HCT116 (cell line): Measurements from ENCODE around the gene SPTLC1. TPM values are rescaled to one million over a fixed set of nuclear protein-coding genes. Genes with fewer than 3 reads are reported as not detected.

Experiments used
- ATAC-seq: fragments of 200-7000 bp; cut with Tn5 transposase; 2 replicates; pipeline ENCODE4 v1.9.1; 2020; ENCODE audit warnings: mild to moderate bottlenecking, moderate library complexity
- BruUV-seq: library from RNA; stranded (reverse); fragments of 400-500 nt; replicated peaks from 2 replicates; lab custom pipeline; 2021; lab: Mats Ljungman, UMichigan
- CTCF ChIA-PET: fragments of 300-600 bp; sonication (Branson Sonifier 250); formaldehyde crosslinking; loops from one replicate; lab custom pipeline; 2021; ENCODE audit warnings: antibody characterized with exemption; lab: Charles Lee
- POLR2A ChIA-PET: fragments of 300-600, 350-600 bp; sonication (Branson Sonifier 250); formaldehyde crosslinking; loops from one replicate; lab custom pipeline; 2021; ENCODE audit warnings: antibody characterized with exemption; lab: Charles Lee
- RAD21 ChIA-PET, 2 experiments: fragments of 300-600 bp; sonication (Branson Sonifier 250); formaldehyde crosslinking; loops; one replicate each; lab custom pipeline; 2023; ENCODE audit warnings: low total read pairs in 2 of 2; ENCODE audit not compliant: uncharacterized antibody in 2 of 2, unreplicated experiment in 2 of 2, low non-redundant PET in 1 of 2; lab: Charles Lee
- DNase-seq: peaks from one replicate; pipeline ENCODE4 v3.0.0-alpha.2; 2010; ENCODE audit warnings: low read depth, low spot score
- H2AFZ ChIP-seq: fragments of 200-600 bp; shearing (Covaris generic), sonication (generic); 2 replicates; pipeline ENCODE4 v1.6.1; 2017; ENCODE audit warnings: low read depth, mixed run types, mixed read lengths, antibody characterized with exemption, low read length; ENCODE audit not compliant: poor library complexity, severe bottlenecking
- H3K27ac ChIP-seq: 2 replicates; pipeline ENCODE4 v1.5.1; 2012; ENCODE audit warnings: low read depth, low read length
- H3K27me3 ChIP-seq: fragments of 200-600 bp; sonication (generic); 2 replicates; pipeline ENCODE4 v1.6.1; 2016; ENCODE audit warnings: mixed run types, low read length, mixed read lengths; ENCODE audit not compliant: insufficient read depth
- H3K36me3 ChIP-seq, 2 experiments: fragments of 200-500 bp in 1 of 2; fragments of 200-600 bp in 1 of 2; sonication (Bioruptor generic) in 1 of 2; sonication (generic) in 1 of 2; 2 replicates each; pipeline versions ENCODE4 v1.5.1 to v1.6.1; 2014 to 2016; ENCODE audit warnings: low read length in 2 of 2, inconsistent platforms in 1 of 2, mixed read lengths in 1 of 2, mixed run types in 1 of 2; ENCODE audit not compliant: insufficient read depth in 2 of 2, control insufficient read depth in 1 of 2
- H3K4me1 ChIP-seq, 2 experiments: fragments of 200-600 bp in 1 of 2; sonication (generic) in 1 of 2; 2 replicates each; pipeline versions ENCODE4 v1.5.1 to v1.6.1; 2012 to 2017; ENCODE audit warnings: low read length in 2 of 2, inconsistent platforms in 1 of 2, mild to moderate bottlenecking in 1 of 2, mixed read lengths in 1 of 2, mixed run types in 1 of 2, moderate library complexity in 1 of 2; ENCODE audit not compliant: insufficient read depth in 2 of 2, control insufficient read depth in 1 of 2
- H3K4me2 ChIP-seq: fragments of 200-600 bp; sonication (generic); 2 replicates; pipeline ENCODE4 v1.6.1; 2017; ENCODE audit warnings: mixed run types, low read length, mixed read lengths
- H3K4me3 ChIP-seq, 2 experiments: fragments of 200-600 bp in 1 of 2; sonication (generic) in 1 of 2; replicated peaks in 1 of 2; 2 replicates each; pipeline ENCODE4 v1.5.1; 2011 to 2016; ENCODE audit warnings: low read length in 2 of 2, control low read depth in 1 of 2, low read depth in 1 of 2, mild to moderate bottlenecking in 1 of 2, mixed read lengths in 1 of 2, mixed run types in 1 of 2
- H3K79me2 ChIP-seq: fragments of 200-600 bp; sonication (generic); 2 replicates; pipeline ENCODE4 v1.6.1; 2017; ENCODE audit warnings: mild to moderate bottlenecking, mixed run types, low read length, moderate library complexity, mixed read lengths; ENCODE audit not compliant: insufficient read depth
- H3K9ac ChIP-seq: fragments of 200-600 bp; sonication (generic); 2 replicates; pipeline ENCODE4 v1.6.1; 2016; ENCODE audit warnings: low read length, mixed read lengths
- H3K9me2 ChIP-seq: fragments of 200-600 bp; sonication (generic), shearing (Covaris generic); 2 replicates; pipeline ENCODE4 v1.6.1; 2017; ENCODE audit warnings: mixed run types, mild to moderate bottlenecking, moderate library complexity; ENCODE audit not compliant: insufficient read depth
- H3K9me3 ChIP-seq, 2 experiments: fragments of 200-500 bp in 1 of 2; fragments of 200-600 bp in 1 of 2; sonication (Bioruptor generic) in 1 of 2; sonication (generic) in 1 of 2; 2 replicates each; pipeline ENCODE4 v1.6.1; 2014 to 2017; ENCODE audit warnings: low read length in 2 of 2, mixed read lengths in 2 of 2, inconsistent platforms in 1 of 2, low read depth in 1 of 2, mild to moderate bottlenecking in 1 of 2, mixed run types in 1 of 2, moderate library complexity in 1 of 2; ENCODE audit not compliant: control insufficient read depth in 1 of 2, insufficient read depth in 1 of 2
- H4K20me1 ChIP-seq: fragments of 200-600 bp; sonication (generic), shearing (Covaris generic); 2 replicates; pipeline ENCODE4 v1.6.1; 2017; ENCODE audit warnings: mixed run types, mild to moderate bottlenecking, moderate library complexity; ENCODE audit not compliant: insufficient read depth
- CEBPB ChIP-seq: IDR thresholded peaks from 2 replicates; pipeline ENCODE4 v1.6.1; 2012; ENCODE audit warnings: low read depth
- EGR1 ChIP-seq: IDR thresholded peaks from 2 replicates; pipeline ENCODE4 v1.6.1; 2012; ENCODE audit warnings: low read depth
- ELF1 ChIP-seq: IDR thresholded peaks from 2 replicates; pipeline ENCODE4 v1.6.1; 2012; ENCODE audit warnings: low read depth, borderline replicate concordance
- EZH2 ChIP-seq: fragments of 200-600 bp; sonication (generic); IDR thresholded peaks from 2 replicates; pipeline ENCODE4 v1.6.1; 2017; ENCODE audit warnings: antibody characterized with exemption, mixed run types
- POLR2A ChIP-seq: IDR thresholded peaks from 2 replicates; pipeline ENCODE4 v1.7.0; 2011; ENCODE audit warnings: borderline replicate concordance; ENCODE audit not compliant: insufficient read depth, insufficient read length; ENCODE audit errors: extremely low read depth
- RAD21 ChIP-seq: IDR thresholded peaks from 2 replicates; pipeline ENCODE4 v1.6.1; 2012; ENCODE audit warnings: low read depth, mild to moderate bottlenecking
- SIN3A ChIP-seq: IDR thresholded peaks from 2 replicates; pipeline ENCODE4 v1.6.1; 2012; ENCODE audit warnings: low read depth
- SP1 ChIP-seq: IDR thresholded peaks from 2 replicates; pipeline ENCODE4 v1.6.1; 2012; ENCODE audit warnings: low read depth
- TCF7L2 ChIP-seq: IDR thresholded peaks from 2 replicates; pipeline ENCODE4 v1.7.0; 2011; ENCODE audit warnings: borderline replicate concordance, inconsistent platforms; ENCODE audit not compliant: insufficient read depth, insufficient read length; ENCODE audit errors: extremely low read depth
- ZNF274 ChIP-seq: fragments of 200-500 bp; sonication (Bioruptor generic); IDR thresholded peaks from 2 replicates; pipeline ENCODE4 v1.6.1; 2014; ENCODE audit warnings: mild to moderate bottlenecking, low read depth, low read length, inconsistent platforms
- intact Hi-C: fragments of 100-400 bp; cut with micrococcal nuclease; formaldehyde crosslinking; loops from 2 replicates; pipeline ENCODE4 v1.10.0; 2022
- total RNA-seq: library from RNA; stranded (reverse); gene quantifications from one replicate; pipeline ENCODE4 v1.2.1, GENCODE V29; 2021; ENCODE audit not compliant: unreplicated experiment
- TF ChIP-seq, protein P1 (sequence below), 3 experiments: fragments of 200-600 bp in 1 of 3; sonication (generic) in 1 of 3; IDR thresholded peaks in 2 of 3; conservative IDR thresholded peaks in 1 of 3; 2 replicates each; pipeline ENCODE4 v1.5.1; 2012 to 2017; ENCODE audit warnings: low read depth in 2 of 3, low read length in 2 of 3, antibody characterized with exemption in 1 of 3, borderline replicate concordance in 1 of 3, control low read depth in 1 of 3, mild to moderate bottlenecking in 1 of 3, mixed read lengths in 1 of 3, mixed run types in 1 of 3, moderate library complexity in 1 of 3; ENCODE audit not compliant: insufficient read depth in 1 of 3
- TF ChIP-seq, protein P2 (sequence below): IDR thresholded peaks from 2 replicates; pipeline ENCODE4 v1.6.1; 2012

Gene SPTLC1
- total RNA-seq, 1 experiment from 2014 or later, result 81.7 TPM

DNA sequence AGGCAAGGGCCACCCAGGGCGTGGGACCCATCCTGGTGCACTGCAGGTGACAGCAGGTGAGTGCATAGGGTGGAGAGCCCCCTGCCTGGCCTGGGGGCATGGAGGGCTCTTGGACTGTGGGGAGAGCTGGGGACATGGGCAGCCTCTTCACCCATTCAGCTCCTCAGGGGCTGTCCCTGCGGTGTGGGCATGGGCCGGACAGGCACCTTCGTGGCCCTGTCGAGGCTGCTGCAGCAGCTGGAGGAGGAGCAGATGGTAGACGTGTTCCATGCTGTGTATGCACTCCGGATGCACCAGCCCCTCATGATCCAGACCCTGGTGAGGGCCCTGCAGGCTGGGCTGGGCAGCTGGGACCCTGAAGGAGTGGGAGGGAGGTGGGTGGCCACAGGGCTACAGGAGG lies 20.4 kb upstream of the SPTLC1 start:
- H3K27ac ChIP-seq, result no peak overlapping the region
- no peak overlapping the region for H3K4me2 ChIP-seq
- no peaks in the 10 kb centered on the region for H3K79me2 ChIP-seq
- no peak for ATAC-seq
- H3K9ac ChIP-seq, result no peak overlapping the region
- H3K9me3 ChIP-seq, result no peaks in the 10 kb centered on the region; a peak in 1 of 4 replicates
- BruUV-seq, result no TSS peak
- CTCF ChIA-PET, result interaction anchor here (1.2 to 1.4 kb wide), 4 partner anchors 185 to 655 kb away, joined by 3 read pairs; partner anchors contain the start of gene ROR2
- H3K36me3 ChIP-seq, result no peaks in the 10 kb centered on the region
- RAD21 ChIA-PET, result no interaction called here
- intact Hi-C loops, result loop anchor here (5.0 kb wide), 3 partner anchors 102 to 657 kb away; no protein-coding TSS in a partner anchor
- 0 out of 2 replicates have a peak, but pooled peaks cover under 1% of the 10 kb centered on the region for H3K27me3 ChIP-seq
- POLR2A ChIA-PET, result interaction anchor here (0.6 kb wide), 1 partner anchor 674 kb away, joined by 3 read pairs; no protein-coding TSS in a partner anchor
- TF ChIP-seq EZH2 (no peak), POLR2A (no peak), EGR1 (no peak), ZNF274 (no peak), SIN3A (no peak), SP1 (no peak), RAD21 (no peak), ELF1 (no peak), CEBPB (no peak), TCF7L2 (no peak)
- TF ChIP-seq, protein P1, sequence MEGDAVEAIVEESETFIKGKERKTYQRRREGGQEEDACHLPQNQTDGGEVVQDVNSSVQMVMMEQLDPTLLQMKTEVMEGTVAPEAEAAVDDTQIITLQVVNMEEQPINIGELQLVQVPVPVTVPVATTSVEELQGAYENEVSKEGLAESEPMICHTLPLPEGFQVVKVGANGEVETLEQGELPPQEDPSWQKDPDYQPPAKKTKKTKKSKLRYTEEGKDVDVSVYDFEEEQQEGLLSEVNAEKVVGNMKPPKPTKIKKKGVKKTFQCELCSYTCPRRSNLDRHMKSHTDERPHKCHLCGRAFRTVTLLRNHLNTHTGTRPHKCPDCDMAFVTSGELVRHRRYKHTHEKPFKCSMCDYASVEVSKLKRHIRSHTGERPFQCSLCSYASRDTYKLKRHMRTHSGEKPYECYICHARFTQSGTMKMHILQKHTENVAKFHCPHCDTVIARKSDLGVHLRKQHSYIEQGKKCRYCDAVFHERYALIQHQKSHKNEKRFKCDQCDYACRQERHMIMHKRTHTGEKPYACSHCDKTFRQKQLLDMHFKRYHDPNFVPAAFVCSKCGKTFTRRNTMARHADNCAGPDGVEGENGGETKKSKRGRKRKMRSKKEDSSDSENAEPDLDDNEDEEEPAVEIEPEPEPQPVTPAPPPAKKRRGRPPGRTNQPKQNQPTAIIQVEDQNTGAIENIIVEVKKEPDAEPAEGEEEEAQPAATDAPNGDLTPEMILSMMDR (IDR thresholded peaks at IDR 0.05 in 2 of 3, conservative IDR thresholded peaks at IDR 0.05 in 1 of 3; ENCODE audit: borderline replicate concordance in 1 of 3, insufficient read depth in 1 of 3, low read depth in 2 of 3, low read length in 2 of 3), result no peak
- TF ChIP-seq, protein P2, sequence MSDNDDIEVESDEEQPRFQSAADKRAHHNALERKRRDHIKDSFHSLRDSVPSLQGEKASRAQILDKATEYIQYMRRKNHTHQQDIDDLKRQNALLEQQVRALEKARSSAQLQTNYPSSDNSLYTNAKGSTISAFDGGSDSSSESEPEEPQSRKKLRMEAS, result no peak
- H3K4me3 ChIP-seq, result no peak overlapping the region
- no peaks in the 10 kb centered on the region for H4K20me1 ChIP-seq
- H2AFZ ChIP-seq, result no peak overlapping the region
- no peak for DNase-seq
- H3K9me2 ChIP-seq, result no peaks in the 10 kb centered on the region
- peaks cover 0 to 16% of the 10 kb centered on the region in 2 experiments; a peak in 3 of 4 replicates for H3K4me1 ChIP-seq
